GM21526 (cell line): ENCODE results near the gene PCDHGA1.
"Not testable (repeated sequence)": the region's sequence is repeated elsewhere in the genome, so short reads cannot be mapped to it uniquely, and the experiment has no call there.

Experiments used
- ATAC-seq: cut with Tn5 transposase; IDR thresholded peaks from one replicate; pipeline ENCODE4 v1.9.1; 2021; ENCODE audit warnings: moderate library complexity; ENCODE audit not compliant: unreplicated experiment, low FRiP score

Gene PCDHGA1

DNA sequence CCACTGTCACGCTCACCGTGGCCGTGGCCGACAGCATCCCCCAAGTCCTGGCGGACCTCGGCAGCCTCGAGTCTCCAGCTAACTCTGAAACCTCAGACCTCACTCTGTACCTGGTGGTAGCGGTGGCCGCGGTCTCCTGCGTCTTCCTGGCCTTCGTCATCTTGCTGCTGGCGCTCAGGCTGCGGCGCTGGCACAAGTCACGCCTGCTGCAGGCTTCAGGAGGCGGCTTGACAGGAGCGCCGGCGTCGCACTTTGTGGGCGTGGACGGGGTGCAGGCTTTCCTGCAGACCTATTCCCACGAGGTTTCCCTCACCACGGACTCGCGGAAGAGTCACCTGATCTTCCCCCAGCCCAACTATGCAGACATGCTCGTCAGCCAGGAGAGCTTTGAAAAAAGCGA lies 102.4 kb downstream of the PCDHGA1 start:
- ATAC-seq = not testable (repeated sequence)

DNA sequence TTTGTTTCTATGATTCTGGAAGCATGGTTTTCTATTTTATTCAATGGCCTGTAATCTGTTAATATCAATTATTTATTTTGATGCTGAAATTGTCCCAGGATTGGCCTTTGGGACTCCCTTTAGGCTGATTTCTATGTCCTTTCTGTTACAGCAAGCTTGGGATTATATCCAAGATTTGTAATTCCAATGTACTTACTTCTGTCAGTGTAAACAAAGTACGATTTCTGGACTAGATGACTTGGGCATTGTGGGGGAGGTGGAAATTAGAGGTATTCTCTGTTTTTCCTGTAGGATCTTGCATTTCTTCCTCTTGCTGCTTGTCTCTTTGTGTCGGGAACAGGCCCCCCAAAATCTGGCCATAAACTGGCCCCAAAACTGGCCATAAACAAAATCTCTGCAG lies 103.7 kb downstream of the PCDHGA1 start:
- ATAC-seq = no peak

DNA sequence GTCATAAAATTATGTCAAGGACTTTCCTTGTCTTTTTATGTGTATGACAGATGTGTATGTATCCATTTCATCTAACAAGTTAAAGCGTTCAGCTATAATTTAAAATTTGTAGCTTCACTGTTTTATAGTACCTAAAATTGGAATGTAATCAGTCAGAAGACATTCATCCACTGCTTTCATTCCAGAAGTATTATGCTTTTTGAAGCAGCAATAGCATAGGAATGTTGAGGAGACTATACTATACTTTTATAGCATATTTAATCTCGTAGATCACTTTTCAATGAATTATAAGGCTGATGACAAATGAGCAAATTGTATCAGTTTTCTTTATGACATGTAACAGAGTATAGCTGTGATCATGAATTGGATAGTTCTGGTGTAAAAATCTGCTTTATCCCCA lies 106.9 kb downstream of the PCDHGA1 start:
- no peak for ATAC-seq

DNA sequence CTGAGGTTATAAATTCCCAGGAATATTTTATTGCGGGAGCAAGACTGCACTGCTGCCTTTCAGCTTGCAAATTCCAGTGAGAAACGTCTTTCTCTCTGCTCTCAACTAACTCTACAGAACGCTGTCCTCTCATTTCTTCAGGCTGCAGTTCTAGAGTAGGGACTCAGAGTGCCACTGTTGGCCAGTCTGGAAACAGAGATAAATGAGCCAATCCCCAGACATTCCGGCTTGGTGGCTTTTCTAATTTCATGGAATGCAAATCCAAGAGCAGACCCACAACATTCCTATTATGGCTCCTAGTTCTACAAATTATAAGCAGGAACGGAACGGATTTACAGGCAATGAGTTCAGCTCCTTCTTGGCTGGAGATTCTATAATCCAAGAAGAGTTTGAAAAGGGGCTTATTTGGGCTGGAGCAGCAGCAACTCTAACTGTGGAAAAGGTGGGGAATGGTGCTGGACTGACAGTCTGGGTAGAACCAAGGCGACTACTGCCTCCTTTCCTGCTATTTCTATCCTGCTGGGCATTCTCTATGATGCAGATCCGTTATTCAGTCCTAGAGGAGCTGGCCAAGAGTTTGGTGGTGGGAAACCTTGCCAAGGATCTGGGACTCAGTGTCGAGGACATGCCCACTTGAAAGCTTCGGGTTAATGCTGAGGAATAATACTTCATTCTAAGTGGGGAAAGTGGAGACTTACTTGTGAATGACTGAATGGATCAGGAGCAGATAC lies 109.3 kb downstream of the PCDHGA1 start:
- ATAC-seq = no peak

DNA sequence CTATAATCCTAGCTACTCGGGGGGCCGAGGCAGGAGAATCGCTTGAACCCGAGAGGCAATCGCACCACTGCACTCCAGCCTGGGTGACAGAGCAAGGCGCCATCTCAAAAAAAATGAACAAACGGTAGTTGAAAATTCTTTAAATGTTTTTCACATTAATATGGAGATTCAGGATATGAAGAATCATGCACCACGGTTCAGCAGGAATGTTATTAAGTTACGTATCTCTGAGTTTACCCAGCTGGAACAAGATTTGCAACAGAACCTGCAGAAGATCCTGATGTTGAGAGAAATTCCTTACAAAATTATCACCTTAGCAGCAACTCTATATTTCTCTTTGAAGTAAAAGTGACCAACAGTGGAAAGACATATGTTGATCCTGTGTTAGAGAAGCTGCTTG lies 110.0 kb downstream of the PCDHGA1 start:
- no peak for ATAC-seq

DNA sequence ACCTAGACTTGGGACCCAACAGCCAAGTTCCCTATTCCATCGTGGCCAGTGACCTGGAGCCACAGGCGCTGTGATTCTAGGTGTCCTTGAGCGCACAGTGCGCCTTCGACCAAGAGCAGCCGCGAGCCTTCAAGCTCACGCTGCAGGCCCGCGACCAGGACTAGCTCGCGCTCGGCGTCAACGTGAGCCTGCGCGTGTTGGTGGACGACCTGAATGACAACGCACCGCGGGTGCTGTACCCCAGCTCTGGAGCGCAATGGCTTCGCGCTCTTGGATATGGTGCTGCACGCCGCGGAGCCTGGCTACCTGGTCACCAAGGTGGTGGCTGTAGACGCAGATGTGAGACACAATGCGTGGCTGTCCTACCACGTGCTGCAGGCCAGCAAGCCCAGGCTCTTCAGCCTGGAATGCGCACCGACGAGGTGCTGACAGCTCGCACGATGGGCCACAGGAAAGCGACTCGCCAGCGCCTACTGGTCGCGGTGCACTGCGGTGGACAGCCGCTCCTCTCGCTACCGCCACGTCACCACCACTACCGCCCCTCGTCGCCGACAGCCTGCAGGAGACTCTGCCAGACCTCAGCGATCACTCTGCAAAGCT lies 111.4 kb downstream of the PCDHGA1 start:
- ATAC-seq = no peak

DNA sequence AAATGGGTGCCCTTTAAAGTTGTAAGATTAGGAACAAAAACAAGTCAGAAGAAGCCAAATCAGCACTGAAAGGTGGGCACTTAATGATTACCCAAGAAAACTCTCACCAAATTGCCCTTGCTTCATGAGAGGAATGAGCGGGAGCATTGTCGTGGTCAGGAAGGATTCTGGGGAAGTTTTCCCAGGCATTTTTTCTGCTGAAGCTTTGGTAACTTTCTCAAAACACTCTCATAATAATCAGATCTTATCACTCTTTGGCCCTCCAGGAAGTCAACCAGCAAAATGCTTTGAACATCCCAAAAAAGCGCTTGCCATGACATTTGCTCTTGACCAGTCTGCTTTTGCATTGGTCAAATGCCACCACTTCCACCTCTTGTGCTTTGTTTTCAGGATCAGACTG lies 135.0 kb downstream of the PCDHGA1 start:
- ATAC-seq = no peak

DNA sequence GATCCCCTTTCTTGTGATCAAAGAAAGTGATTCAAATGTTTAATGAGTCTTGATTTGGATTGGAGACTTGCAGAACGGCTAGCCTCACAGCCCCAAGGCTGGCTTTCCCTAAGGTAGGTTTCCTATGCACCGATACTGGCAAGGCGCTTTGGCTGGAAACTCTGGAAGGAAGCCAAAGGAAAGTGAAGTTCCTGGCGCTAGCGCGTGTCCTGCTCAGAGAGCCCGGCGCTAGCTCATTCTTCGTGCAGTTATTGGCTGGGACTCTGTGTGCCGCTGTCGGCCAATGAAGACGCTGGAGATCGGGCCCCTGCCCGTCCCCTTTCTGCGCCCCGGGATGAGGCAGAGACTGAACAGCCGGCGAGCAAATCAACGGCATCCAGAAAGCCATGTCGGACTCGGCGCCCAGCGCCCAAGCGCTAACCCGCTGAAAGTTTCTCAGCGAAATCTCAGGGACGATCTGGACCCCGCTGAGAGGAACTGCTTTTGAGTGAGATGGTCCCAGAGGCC lies 145.4 kb downstream of the PCDHGA1 start, which contains the start of gene PCDHGC3:
Gene PCDHGC3, plus strand, starts transcription at position 342 of the 507 bp plus-strand sequence. Its CDS starts 151 bp downstream, at position 493.
- ATAC-seq = peak; percentile 99

DNA sequence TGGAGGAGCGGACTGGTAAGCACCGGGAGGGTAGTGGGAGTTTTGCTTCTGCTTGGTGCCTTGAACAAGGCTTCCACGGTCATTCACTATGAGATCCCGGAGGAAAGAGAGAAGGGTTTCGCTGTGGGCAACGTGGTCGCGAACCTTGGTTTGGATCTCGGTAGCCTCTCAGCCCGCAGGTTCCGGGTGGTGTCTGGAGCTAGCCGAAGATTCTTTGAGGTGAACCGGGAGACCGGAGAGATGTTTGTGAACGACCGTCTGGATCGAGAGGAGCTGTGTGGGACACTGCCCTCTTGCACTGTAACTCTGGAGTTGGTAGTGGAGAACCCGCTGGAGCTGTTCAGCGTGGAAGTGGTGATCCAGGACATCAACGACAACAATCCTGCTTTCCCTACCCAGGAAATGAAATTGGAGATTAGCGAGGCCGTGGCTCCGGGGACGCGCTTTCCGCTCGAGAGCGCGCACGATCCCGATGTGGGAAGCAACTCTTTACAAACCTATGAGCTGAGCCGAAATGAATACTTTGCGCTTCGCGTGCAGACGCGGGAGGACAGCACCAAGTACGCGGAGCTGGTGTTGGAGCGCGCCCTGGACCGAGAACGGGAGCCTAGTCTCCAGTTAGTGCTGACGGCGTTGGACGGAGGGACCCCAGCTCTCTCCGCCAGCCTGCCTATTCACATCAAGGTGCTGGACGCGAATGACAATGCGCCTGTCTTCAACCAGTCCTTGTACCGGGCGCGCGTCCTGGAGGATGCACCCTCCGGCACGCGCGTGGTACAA lies 146.0 kb downstream of the PCDHGA1 start:
- ATAC-seq = no peak

DNA sequence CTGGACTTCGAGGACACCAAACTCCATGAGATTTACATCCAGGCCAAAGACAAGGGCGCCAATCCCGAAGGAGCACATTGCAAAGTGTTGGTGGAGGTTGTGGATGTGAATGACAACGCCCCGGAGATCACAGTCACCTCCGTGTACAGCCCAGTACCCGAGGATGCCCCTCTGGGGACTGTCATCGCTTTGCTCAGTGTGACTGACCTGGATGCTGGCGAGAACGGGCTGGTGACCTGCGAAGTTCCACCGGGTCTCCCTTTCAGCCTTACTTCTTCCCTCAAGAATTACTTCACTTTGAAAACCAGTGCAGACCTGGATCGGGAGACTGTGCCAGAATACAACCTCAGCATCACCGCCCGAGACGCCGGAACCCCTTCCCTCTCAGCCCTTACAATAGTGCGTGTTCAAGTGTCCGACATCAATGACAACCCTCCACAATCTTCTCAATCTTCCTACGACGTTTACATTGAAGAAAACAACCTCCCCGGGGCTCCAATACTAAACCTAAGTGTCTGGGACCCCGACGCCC lies 146.8 kb downstream of the PCDHGA1 start:
- ATAC-seq = no peak

DNA sequence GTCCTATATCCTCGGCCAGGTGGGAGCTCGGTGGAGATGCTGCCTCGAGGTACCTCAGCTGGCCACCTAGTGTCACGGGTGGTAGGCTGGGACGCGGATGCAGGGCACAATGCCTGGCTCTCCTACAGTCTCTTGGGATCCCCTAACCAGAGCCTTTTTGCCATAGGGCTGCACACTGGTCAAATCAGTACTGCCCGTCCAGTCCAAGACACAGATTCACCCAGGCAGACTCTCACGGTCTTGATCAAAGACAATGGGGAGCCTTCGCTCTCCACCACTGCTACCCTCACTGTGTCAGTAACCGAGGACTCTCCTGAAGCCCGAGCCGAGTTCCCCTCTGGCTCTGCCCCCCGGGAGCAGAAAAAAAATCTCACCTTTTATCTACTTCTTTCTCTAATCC lies 147.5 kb downstream of the PCDHGA1 start:
- ATAC-seq = no peak

DNA sequence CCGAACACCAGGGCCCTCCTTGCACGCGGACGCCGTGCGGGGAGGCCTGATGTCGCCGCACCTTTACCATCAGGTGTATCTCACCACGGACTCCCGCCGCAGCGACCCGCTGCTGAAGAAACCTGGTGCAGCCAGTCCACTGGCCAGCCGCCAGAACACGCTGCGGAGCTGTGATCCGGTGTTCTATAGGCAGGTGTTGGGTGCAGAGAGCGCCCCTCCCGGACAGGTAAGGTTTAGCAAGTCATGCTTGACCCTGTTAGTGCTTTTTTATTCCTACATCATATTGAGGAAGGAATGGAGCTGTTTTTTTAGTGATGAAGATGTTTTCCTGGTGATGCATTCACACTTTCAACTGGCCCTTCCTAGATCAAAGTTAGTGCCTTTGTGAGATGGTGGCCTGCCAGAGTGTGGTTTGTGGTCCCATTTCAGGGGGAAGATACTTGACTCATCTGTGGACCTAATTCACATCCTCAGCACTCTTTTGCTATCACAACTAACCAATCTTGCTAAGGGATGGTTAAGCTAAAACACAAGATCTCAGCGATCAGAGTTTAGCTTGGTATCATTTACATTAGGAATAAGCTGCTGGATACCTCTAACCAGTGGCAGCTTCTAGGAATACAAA lies 148.1 kb downstream of the PCDHGA1 start:
- ATAC-seq = no peak

DNA sequence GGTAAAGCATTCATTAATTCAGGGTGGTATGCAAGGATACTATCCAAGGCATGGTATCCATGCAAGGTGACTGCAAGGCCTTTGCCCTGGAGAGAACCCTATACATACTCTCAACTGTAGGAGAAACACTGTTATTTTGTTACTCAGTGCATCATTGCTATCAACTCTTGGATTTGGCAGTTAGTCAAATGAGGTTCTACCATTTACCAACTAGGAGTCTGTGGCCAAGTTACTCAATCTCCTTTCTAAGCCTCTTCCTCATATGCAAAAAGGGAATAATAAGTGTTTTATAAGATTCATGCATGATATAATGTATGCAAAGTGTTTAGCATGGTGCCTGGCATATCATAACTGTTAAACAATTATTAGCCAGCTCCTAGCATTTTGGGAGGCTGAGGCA lies 149.5 kb downstream of the PCDHGA1 start:
- ATAC-seq = no peak

DNA sequence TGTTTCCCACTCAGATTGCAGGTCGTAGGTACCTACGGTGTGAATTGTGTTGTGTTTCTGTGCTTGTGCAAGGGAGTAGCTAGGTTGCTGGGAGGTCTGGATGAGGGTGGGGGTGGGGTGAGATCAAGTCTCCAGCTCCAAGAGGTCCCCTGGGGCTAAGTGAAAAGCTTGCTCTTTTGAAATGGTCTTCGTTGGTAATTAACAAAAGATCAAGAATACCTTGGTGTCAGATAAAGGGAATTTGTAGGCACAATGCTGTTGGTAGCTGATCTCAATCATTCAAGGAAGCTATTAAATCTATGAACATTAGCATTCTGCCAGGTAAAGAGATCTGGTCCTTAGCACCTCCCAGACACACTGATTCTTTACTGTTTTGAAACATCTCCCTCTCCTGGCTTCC lies 153.6 kb downstream of the PCDHGA1 start:
- no peak for ATAC-seq

DNA sequence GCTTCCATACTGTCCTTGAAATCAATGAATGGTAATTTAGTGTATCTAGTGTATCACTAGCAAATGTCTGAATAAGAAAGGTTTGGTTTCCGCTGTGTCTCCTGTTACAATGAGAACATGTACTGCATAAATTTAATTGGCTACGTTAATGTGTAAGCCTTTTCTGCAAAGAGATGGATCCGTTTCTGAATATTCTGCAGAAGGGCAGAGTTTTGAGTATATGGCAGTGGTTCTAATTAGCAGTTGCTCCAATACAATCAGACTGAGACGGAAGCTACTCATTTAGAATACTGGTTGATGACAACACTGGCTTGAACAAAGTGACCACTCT lies 154.0 kb downstream of the PCDHGA1 start:
- ATAC-seq = no peak

DNA sequence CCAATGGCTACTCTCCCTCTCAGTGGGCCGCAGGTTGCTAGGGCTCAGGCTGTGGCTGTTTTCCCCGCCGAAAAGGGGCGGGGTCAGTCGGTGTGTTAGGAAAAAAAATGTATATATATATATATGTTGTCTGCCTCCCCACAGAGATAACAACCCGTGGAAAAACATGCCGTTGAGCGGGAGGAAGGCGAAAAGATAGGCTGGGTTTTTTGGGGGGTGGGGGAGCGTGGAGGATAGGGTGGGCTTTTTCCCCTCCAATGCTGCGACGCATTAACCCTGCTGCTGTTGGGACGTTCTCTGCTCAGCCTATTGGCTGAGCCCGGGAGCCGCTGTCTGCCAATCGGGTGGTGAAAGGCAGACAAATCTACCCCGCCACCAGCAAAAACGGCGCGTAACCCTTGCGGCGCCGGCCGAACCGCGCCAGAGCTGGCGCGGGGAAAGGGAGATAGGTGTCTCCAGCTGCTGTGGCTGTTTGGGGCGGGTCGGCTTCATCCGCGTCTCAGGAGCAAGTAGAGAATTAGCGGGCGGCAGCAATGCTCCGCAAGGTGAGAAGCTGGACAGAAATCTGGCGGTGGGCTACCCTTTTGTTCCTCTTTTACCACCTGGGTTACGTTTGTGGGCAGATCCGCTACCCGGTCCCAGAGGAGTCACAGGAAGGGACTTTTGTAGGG lies 154.5 kb downstream of the PCDHGA1 start, which contains the start of gene PCDHGC4:
Gene PCDHGC4, plus strand, starts transcription at position 390 of the 671 bp plus-strand sequence. Its CDS starts 144 bp downstream, at position 534.
- no peak for ATAC-seq

DNA sequence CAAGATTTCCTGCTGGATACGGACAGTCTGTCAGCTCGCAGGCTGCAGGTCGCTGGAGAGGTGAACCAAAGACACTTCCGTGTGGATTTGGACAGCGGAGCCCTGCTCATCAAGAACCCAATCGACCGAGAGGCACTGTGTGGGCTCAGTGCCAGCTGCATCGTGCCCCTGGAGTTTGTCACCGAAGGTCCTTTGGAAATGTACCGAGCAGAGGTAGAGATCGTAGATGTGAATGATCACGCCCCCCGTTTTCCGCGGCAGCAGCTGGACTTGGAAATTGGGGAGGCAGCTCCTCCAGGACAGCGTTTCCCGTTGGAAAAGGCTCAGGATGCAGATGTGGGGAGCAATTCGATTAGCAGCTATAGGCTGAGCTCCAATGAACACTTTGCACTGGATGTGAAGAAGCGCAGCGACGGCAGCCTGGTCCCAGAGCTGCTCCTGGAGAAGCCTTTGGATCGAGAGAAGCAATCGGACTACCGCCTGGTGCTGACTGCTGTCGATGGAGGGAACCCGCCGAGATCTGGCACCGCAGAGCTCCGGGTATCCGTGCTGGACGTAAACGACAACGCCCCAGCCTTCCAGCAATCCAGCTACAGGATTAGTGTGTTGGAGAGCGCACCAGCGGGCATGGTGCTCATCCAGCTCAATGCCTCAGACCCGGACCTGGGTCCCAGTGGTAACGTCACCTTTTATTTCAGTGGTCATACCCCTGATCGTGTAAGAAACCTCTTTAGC lies 155.2 kb downstream of the PCDHGA1 start:
- ATAC-seq = no peak

DNA sequence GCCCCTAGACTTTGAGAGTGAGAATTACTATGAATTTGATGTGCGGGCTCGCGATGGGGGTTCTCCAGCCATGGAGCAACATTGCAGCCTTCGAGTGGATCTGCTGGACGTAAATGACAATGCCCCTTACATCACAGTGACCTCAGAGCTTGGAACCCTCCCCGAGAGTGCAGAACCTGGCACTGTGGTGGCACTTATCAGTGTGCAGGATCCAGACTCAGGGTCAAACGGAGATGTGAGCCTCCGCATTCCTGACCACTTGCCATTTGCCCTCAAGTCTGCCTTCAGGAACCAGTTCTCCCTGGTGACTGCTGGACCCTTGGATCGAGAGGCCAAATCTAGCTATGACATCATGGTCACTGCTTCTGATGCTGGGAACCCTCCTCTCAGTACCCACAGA lies 155.8 kb downstream of the PCDHGA1 start:
- ATAC-seq = no peak

DNA sequence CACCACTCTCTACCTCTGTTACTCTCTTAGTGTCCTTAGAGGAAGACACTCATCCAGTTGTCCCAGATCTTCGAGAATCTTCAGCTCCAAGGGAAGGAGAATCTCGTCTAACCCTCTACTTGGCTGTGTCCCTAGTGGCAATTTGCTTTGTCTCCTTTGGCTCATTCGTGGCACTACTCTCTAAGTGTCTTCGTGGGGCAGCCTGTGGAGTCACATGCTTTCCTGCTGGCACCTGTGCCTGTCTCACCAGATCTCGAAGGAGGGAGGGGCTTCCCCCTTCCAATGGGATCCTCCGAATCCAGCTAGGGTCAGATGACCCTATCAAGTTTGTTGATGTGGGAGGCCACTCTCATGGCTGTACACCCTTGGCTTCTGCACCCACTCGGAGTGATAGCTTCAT lies 156.8 kb downstream of the PCDHGA1 start:
- ATAC-seq = no peak
